Measurements from ENCODE around the gene INTS15.

- no peak for TF ChIP-seq CTCF (conservative IDR thresholded peaks at IDR 0.05; ENCODE audit: low read length)
- TF ChIP-seq EZH2phosphoT487 (IDR thresholded peaks at IDR 0.05; ENCODE audit: borderline replicate concordance, low read depth, low read length): no peak
Measured at GRCh38 chr7:6644728-6645127, 54.9 kb downstream of the INTS15 start.
